ENCODE measurements around the gene SCAMP5. TPM values are rescaled to one million over a fixed set of nuclear protein-coding genes. Genes with fewer than 3 reads are reported as not detected.
A peak's percentile ranks its signal among the peaks of the same experiment; 100 is the strongest.

Gene SCAMP5
- total RNA-seq, 1 donor from 2014 or later = 16.4 TPM

- no peak overlapping the region for H2AFZ ChIP-seq (replicated peaks)
- H3K79me2 ChIP-seq (ENCODE audit: low read depth) = peaks cover 17% of the 10 kb centered on the region
- no peaks in the 10 kb centered on the region for H3K27me3 ChIP-seq
- no peak overlapping the region for H3K4me2 ChIP-seq
- peaks cover 6% of the 10 kb centered on the region for H4K20me1 ChIP-seq (ENCODE audit: low read depth)
- no peak overlapping the region for H3K4me3 ChIP-seq
- Mint-ChIP-seq H3K4me1 (peaks cover 7% of the 10 kb centered on the region), H3K36me3 (peaks cover 7% of the 10 kb centered on the region), H3K27me3 (ENCODE audit: insufficient read depth, low read depth) (peaks cover 6% of the 10 kb centered on the region), H3K4me3 (no peak overlapping the region), H3K27ac (no peak overlapping the region), H3K9me3 (no peaks in the 10 kb centered on the region)
- no peak overlapping the region for H3K9ac ChIP-seq
- H3K27ac ChIP-seq = no peak overlapping the region
- H3F3A ChIP-seq (ENCODE audit: low read depth) = no peaks in the 10 kb centered on the region
- H3K36me3 ChIP-seq = no peaks in the 10 kb centered on the region
- DNase-seq (ENCODE audit: low spot score) = no peak
- no peaks in the 10 kb centered on the region for H3K9me3 ChIP-seq (ENCODE audit: low read depth)
- H3K4me1 ChIP-seq = peaks cover 6% of the 10 kb centered on the region
- no peak for TF ChIP-seq EZH2 (IDR thresholded peaks at IDR 0.05)
- TF ChIP-seq CTCF (IDR thresholded peaks at IDR 0.05) = no peak
- no peak for TF ChIP-seq EZH2phosphoT487 (IDR thresholded peaks at IDR 0.05)
These were observed 34.7 kb downstream of the SCAMP5 start for GRCh38 chr15:75030023-75030413.

- Histone ChIP-seq H3K4me3 (no peak overlapping the region), H2AFZ (replicated peaks) (no peak overlapping the region), H3K4me1 (peaks cover 6% of the 10 kb centered on the region), H4K20me1 (ENCODE audit: low read depth) (peaks cover 6% of the 10 kb centered on the region), H3F3A (ENCODE audit: low read depth) (no peaks in the 10 kb centered on the region), H3K9me3 (ENCODE audit: low read depth) (no peaks in the 10 kb centered on the region), H3K27me3 (no peaks in the 10 kb centered on the region), H3K79me2 (ENCODE audit: low read depth) (peaks cover 13% of the 10 kb centered on the region), H3K4me2 (no peak overlapping the region), H3K9ac (no peak overlapping the region), H3K27ac (no peak overlapping the region), H3K36me3 (no peaks in the 10 kb centered on the region)
- peaks cover 7% of the 10 kb centered on the region for H3K4me1 Mint-ChIP-seq
- H3K36me3 Mint-ChIP-seq = peaks cover 7% of the 10 kb centered on the region
- no peak overlapping the region for H3K4me3 Mint-ChIP-seq
- peaks cover 6% of the 10 kb centered on the region for H3K27me3 Mint-ChIP-seq (ENCODE audit: insufficient read depth, low read depth)
- H3K9me3 Mint-ChIP-seq = no peaks in the 10 kb centered on the region
- no peak for TF ChIP-seq EZH2phosphoT487 (IDR thresholded peaks at IDR 0.05)
- TF ChIP-seq EZH2 (IDR thresholded peaks at IDR 0.05) = no peak
- no peak for TF ChIP-seq CTCF (IDR thresholded peaks at IDR 0.05)
- no peak for DNase-seq (ENCODE audit: low spot score)
- peak overlapping the region; percentile 55 for H3K27ac Mint-ChIP-seq
These were observed 35.1 kb downstream of the SCAMP5 start for GRCh38 chr15:75030424-75030823.

- H3K36me3 ChIP-seq = no peaks in the 10 kb centered on the region
- peaks cover 13% of the 10 kb centered on the region for H3K36me3 Mint-ChIP-seq
- H3K9ac ChIP-seq = no peak overlapping the region
- H3K4me1 Mint-ChIP-seq = peaks cover 11% of the 10 kb centered on the region
- peaks cover 6% of the 10 kb centered on the region for H4K20me1 ChIP-seq (ENCODE audit: low read depth)
- TF ChIP-seq EZH2 (IDR thresholded peaks at IDR 0.05) = no peak
- TF ChIP-seq CTCF (IDR thresholded peaks at IDR 0.05) = no peak
- TF ChIP-seq EZH2phosphoT487 (IDR thresholded peaks at IDR 0.05) = no peak
- H3K79me2 ChIP-seq (ENCODE audit: low read depth) = peaks cover 9% of the 10 kb centered on the region
- no peaks in the 10 kb centered on the region for H3K27me3 ChIP-seq
- H3K4me3 ChIP-seq = no peak overlapping the region
- no peaks in the 10 kb centered on the region for H3K9me3 ChIP-seq (ENCODE audit: low read depth)
- no peak overlapping the region for H3K4me2 ChIP-seq
- H3K4me3 Mint-ChIP-seq = no peak overlapping the region
- H3K27ac ChIP-seq = no peak overlapping the region
- no peak overlapping the region for H2AFZ ChIP-seq (replicated peaks)
- peaks cover 6% of the 10 kb centered on the region for H3K27me3 Mint-ChIP-seq (ENCODE audit: insufficient read depth, low read depth)
- H3F3A ChIP-seq (ENCODE audit: low read depth) = no peaks in the 10 kb centered on the region
- peaks cover 6% of the 10 kb centered on the region for H3K4me1 ChIP-seq
- DNase-seq (ENCODE audit: low spot score) = no peak
- H3K27ac Mint-ChIP-seq = no peak overlapping the region
- no peaks in the 10 kb centered on the region for H3K9me3 Mint-ChIP-seq
These were observed 36.5 kb downstream of the SCAMP5 start for GRCh38 chr15:75031848-75032247.
